SK-N-MC (cell line): Measurements from ENCODE around the gene LRRFIP1.

Experiments used
- EZH2 ChIP-seq: fragments of 200-600 bp; sonication (generic); IDR thresholded peaks from one replicate; pipeline ENCODE4 v1.6.1; 2017; ENCODE audit warnings: antibody characterized with exemption
- POLR2AphosphoS5 ChIP-seq: IDR thresholded peaks from 2 replicates; pipeline ENCODE4 v1.6.1; 2012; ENCODE audit warnings: mild to moderate bottlenecking, low read depth, low read length, borderline replicate concordance

- TF ChIP-seq EZH2 (no peak), POLR2AphosphoS5 (no peak)
These were observed 8.9 kb upstream of the LRRFIP1 start for GRCh38 chr2:237618449-237618848.
